GM10248 (cell line): ENCODE results near the gene TCEA2.

ENCODE experiments used
- CTCF ChIA-PET: fragments of 300-600 bp; sonication (Branson Sonifier 250); formaldehyde crosslinking; extraction: SDS; loops from one replicate; lab custom pipeline; 2021; ENCODE audit warnings: antibody characterized with exemption; lab: Yijun Ruan, JAX
- POLR2A ChIA-PET: fragments of 350-650 bp; sonication (Branson Sonifier 250); formaldehyde crosslinking; extraction: SDS; loops from one replicate; lab custom pipeline; 2020; ENCODE audit warnings: antibody characterized with exemption; lab: Yijun Ruan, JAX
- DNase-seq: peaks from one replicate; pipeline ENCODE4 v3.0.0; 2012; ENCODE audit errors: extremely low spot score
- CTCF ChIP-seq: IDR thresholded peaks from 2 replicates; pipeline ENCODE4 v1.5.1; 2012; ENCODE audit warnings: mild to moderate bottlenecking, low read depth; ENCODE audit errors: extremely low read depth, missing control alignments, control extremely low read depth

TCEA2 gene

GRCh38 chr20:64030371-64031134 is 32.4 kb upstream of the TCEA2 start:
- POLR2A ChIA-PET: interaction anchor here (0.7 kb wide), 2 partner anchors 17 to 87 kb away, joined by 3 to 6 read pairs; no protein-coding TSS in a partner anchor
- CTCF ChIA-PET: interaction anchor here (0.8 to 1.5 kb wide), 2 partner anchors 27 to 50 kb away, joined by 4 to 6 read pairs; no protein-coding TSS in a partner anchor
- no peak for DNase-seq
- no peak for TF ChIP-seq CTCF

- POLR2A ChIA-PET: no interaction called here
- CTCF ChIA-PET: interaction anchor here (0.9 to 1.5 kb wide), 3 partner anchors 25 to 52 kb away, joined by 3 to 6 read pairs (median 3); no protein-coding TSS in a partner anchor
- no peak for TF ChIP-seq CTCF
- no peak for DNase-seq
Measured at GRCh38 chr20:64031822-64032314, 31.1 kb upstream of the TCEA2 start.

GRCh38 chr20:64032706-64033624 is 30.0 kb upstream of the TCEA2 start:
- no peak for TF ChIP-seq CTCF
- CTCF ChIA-PET: interaction anchor here (1.0 to 2.6 kb wide), 4 partner anchors 24 to 87 kb away, joined by 3 to 12 read pairs (median 4); partner anchors contain the start of genes PRPF6 and SAMD10
- POLR2A ChIA-PET: no interaction called here
- DNase-seq: no peak

GRCh38 chr20:64033981-64034493 is 29.0 kb upstream of the TCEA2 start:
- TF ChIP-seq CTCF: no peak
- DNase-seq: no peak
- POLR2A ChIA-PET: interaction anchor here (0.7 kb wide), 1 partner anchor 42 kb away, joined by 3 read pairs; no protein-coding TSS in a partner anchor
- CTCF ChIA-PET: interaction anchor here (1.1 to 2.6 kb wide), 3 partner anchors 45 to 86 kb away, joined by 3 to 12 read pairs (median 4); partner anchors contain the start of genes PRPF6 and SAMD10

- ChIA-PET CTCF (interaction anchor here (1.3 to 6.4 kb wide), 4 partner anchors 7 to 53 kb away, joined by 3 to 116 read pairs (median 20); partner anchors contain the start of genes PRPF6 and SAMD10), POLR2A (interaction anchor here (1.2 to 2.5 kb wide), 2 partner anchors 8 to 19 kb away, joined by 3 to 8 read pairs; no protein-coding TSS in a partner anchor)
- peak; percentile 51 for DNase-seq
- no peak for TF ChIP-seq CTCF
Measured at GRCh38 chr20:64035066-64035932, 27.7 kb upstream of the TCEA2 start.
